Measurements from ENCODE around the gene SIN3B. TPM values are rescaled to one million over a fixed set of nuclear protein-coding genes. Genes with fewer than 3 reads are reported as not detected.

The SIN3B gene
- total and polyA plus RNA-seq, 2 donors (not counting 1 experiment from before 2014, with no cell fraction given) = 118 to 138 TPM

DNA sequence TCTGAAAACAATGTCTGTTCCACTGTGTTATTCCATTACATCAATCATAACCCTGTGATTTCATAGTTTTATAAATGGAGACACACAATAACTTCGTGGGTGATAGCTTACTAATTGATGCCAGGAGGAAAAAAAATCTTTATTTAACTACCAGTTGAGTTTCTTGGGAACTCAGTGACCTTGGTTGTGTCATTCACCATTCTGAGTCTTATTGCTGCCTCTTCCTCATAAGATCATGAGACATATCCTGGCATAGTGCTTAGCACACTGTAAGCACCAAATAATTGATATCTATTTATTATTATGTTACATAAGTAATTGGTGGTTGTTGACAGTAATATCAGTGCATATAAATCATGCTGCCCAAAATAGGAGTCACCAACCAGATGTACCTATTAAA is 39.1 kb upstream of the SIN3B start:
- Histone ChIP-seq H3K27me3 (replicated peaks in 1 of 4; ENCODE audit: control extremely low read depth in 1 of 4, control insufficient read depth in 3 of 4, insufficient read depth in 4 of 4, low read length in 3 of 4) (no peaks in the 10 kb centered on the region), H3K27ac (ENCODE audit: low read length in 2 of 2) (no peak overlapping the region), H3K79me2 (ENCODE audit: control insufficient read depth, insufficient read depth, low read length) (no peaks in the 10 kb centered on the region), H3K4me3 (ENCODE audit: control extremely low read depth in 1 of 5, extremely low read depth in 1 of 5, insufficient read depth in 1 of 5, low read depth in 2 of 5, low read length in 4 of 5) (no peak overlapping the region), H3K36me3 (replicated peaks in 1 of 2; ENCODE audit: control extremely low read depth in 1 of 2, control insufficient read depth in 1 of 2, extremely low read depth in 1 of 2, insufficient read depth in 2 of 2, low read length in 1 of 2) (no peaks in the 10 kb centered on the region), H3K9me3 (ENCODE audit: control extremely low read depth in 1 of 3, control insufficient read depth in 2 of 3, insufficient read depth in 1 of 3, low read length in 2 of 3) (peaks cover 4 to 28% (median 16%) of the 10 kb centered on the region in 3 donors), H3K4me2 (replicated peaks; ENCODE audit: low read depth, low read length, poor library complexity, severe bottlenecking) (no peak overlapping the region), H3K4me1 (ENCODE audit: control insufficient read depth in 2 of 2, insufficient read depth in 2 of 2, low read length in 2 of 2) (no peaks in the 10 kb centered on the region), H3K9ac (ENCODE audit: low read length) (no peak overlapping the region), H4K20me1 (ENCODE audit: control insufficient read depth, insufficient read depth, low read length, poor library complexity, severe bottlenecking) (no peaks in the 10 kb centered on the region), H2AFZ (ENCODE audit: insufficient read depth, low read depth, low read length, poor library complexity, severe bottlenecking) (no peak overlapping the region)
- no CpG with 5 or more reads among the region's 1 CpG for WGBS (ENCODE audit: insufficient coverage)
- no peak overlapping the region for H3K27ac Mint-ChIP-seq
- H3K27me3 Mint-ChIP-seq = peaks cover 3% of the 10 kb centered on the region
- no peaks in the 10 kb centered on the region for H3K4me1 Mint-ChIP-seq
- CTCF ChIA-PET = interaction anchor here (1.5 kb wide), 1 partner anchor 11 kb away, joined by 6 read pairs; no protein-coding TSS in a partner anchor
- TF ChIP-seq CTCF (IDR thresholded peaks at IDR 0.05) (no peak), EZH2 (IDR thresholded peaks at IDR 0.05; ENCODE audit: borderline replicate concordance, insufficient read depth, low read depth, low read length, poor library complexity, severe bottlenecking) (no peak)
- ATAC-seq (ENCODE audit: low read depth) (no peak), DNase-seq (no peak)
- POLR2A ChIA-PET = no interaction called here
- intact Hi-C loops (cut with micrococcal nuclease) = no loop called here
- H3K9me3 Mint-ChIP-seq (ENCODE audit: insufficient read depth) = peaks cover 6% of the 10 kb centered on the region
- H3K4me3 Mint-ChIP-seq = no peak overlapping the region

GRCh38 chr19:16791942-16792341 is 37.3 kb upstream of the SIN3B start:
- intact Hi-C loops (cut with micrococcal nuclease) = no loop called here
- TF ChIP-seq CTCF (IDR thresholded peaks at IDR 0.05) (no peak), EZH2 (IDR thresholded peaks at IDR 0.05; ENCODE audit: borderline replicate concordance, insufficient read depth, low read depth, low read length, poor library complexity, severe bottlenecking) (no peak)
- H3K27me3 Mint-ChIP-seq = peaks cover 3% of the 10 kb centered on the region
- ATAC-seq (ENCODE audit: low read depth) (no peak), DNase-seq (no peak)
- 56% methylated on average over 10 of the region's 10 CpGs for WGBS (ENCODE audit: insufficient coverage)
- Histone ChIP-seq H3K36me3 (replicated peaks in 1 of 2; ENCODE audit: control extremely low read depth in 1 of 2, control insufficient read depth in 1 of 2, extremely low read depth in 1 of 2, insufficient read depth in 2 of 2, low read length in 1 of 2) (no peaks in the 10 kb centered on the region), H2AFZ (ENCODE audit: insufficient read depth, low read depth, low read length, poor library complexity, severe bottlenecking) (no peak overlapping the region), H3K79me2 (ENCODE audit: control insufficient read depth, insufficient read depth, low read length) (no peaks in the 10 kb centered on the region), H3K4me1 (ENCODE audit: control insufficient read depth in 2 of 2, insufficient read depth in 2 of 2, low read length in 2 of 2) (no peaks in the 10 kb centered on the region), H3K4me2 (replicated peaks; ENCODE audit: low read depth, low read length, poor library complexity, severe bottlenecking) (no peak overlapping the region), H3K27me3 (replicated peaks in 1 of 4; ENCODE audit: control extremely low read depth in 1 of 4, control insufficient read depth in 3 of 4, insufficient read depth in 4 of 4, low read length in 3 of 4) (no peaks in the 10 kb centered on the region), H3K9me3 (ENCODE audit: control extremely low read depth in 1 of 3, control insufficient read depth in 2 of 3, insufficient read depth in 1 of 3, low read length in 2 of 3) (peaks cover 4 to 47% (median 25%) of the 10 kb centered on the region in 3 donors), H3K9ac (ENCODE audit: low read length) (no peak overlapping the region), H4K20me1 (ENCODE audit: control insufficient read depth, insufficient read depth, low read length, poor library complexity, severe bottlenecking) (no peaks in the 10 kb centered on the region), H3K27ac (ENCODE audit: low read length in 2 of 2) (no peak overlapping the region), H3K4me3 (ENCODE audit: control extremely low read depth in 1 of 5, extremely low read depth in 1 of 5, insufficient read depth in 1 of 5, low read depth in 2 of 5, low read length in 4 of 5) (no peak overlapping the region)
- H3K9me3 Mint-ChIP-seq (ENCODE audit: insufficient read depth) = peaks cover 11% of the 10 kb centered on the region
- no peak overlapping the region for H3K4me3 Mint-ChIP-seq
- CTCF ChIA-PET = no interaction called here
- POLR2A ChIA-PET = interaction anchor here (0.9 kb wide), 1 partner anchor 61 kb away, joined by 3 read pairs; no protein-coding TSS in a partner anchor
- no peaks in the 10 kb centered on the region for H3K4me1 Mint-ChIP-seq
- H3K27ac Mint-ChIP-seq = no peak overlapping the region

Data from B cell (primary cell).